Thoracic aorta (tissue), 2 donors: ENCODE measurements around the gene STK25. TPM values are rescaled to one million over a fixed set of nuclear protein-coding genes. Genes with fewer than 3 reads are reported as not detected.

Experiments used
- ATAC-seq: fragments of 150-250 bp; one replicate; pipeline ENCODE4 v1.8.0; 2017; ENCODE audit warnings: low read depth; ENCODE audit not compliant: insufficient number of reproducible peaks, low FRiP score
- DNase-seq: peaks from one replicate; pipeline ENCODE4 v3.0.0-alpha.2; 2020; ENCODE audit warnings: low spot score
- H3K27ac ChIP-seq, 2 donors: fragments of 200-600 bp; sonication (generic); 1 replicate in 1 of 2; 2 replicates in 1 of 2; pipeline ENCODE4 v1.5.1; 2016; ENCODE audit warnings: mild to moderate bottlenecking in 2 of 2, moderate library complexity in 2 of 2
- H3K27me3 ChIP-seq: fragments of 200-600 bp; sonication (generic); replicated peaks from 2 replicates; pipeline ENCODE4 v1.6.0; 2016; ENCODE audit warnings: mild to moderate bottlenecking; ENCODE audit not compliant: insufficient read depth
- H3K36me3 ChIP-seq: fragments of 200-600 bp; sonication (generic); one replicate; pipeline ENCODE4 v1.5.1; 2016
- H3K4me1 ChIP-seq, 2 donors: fragments of 200-600 bp; sonication (generic); 1 replicate in 1 of 2; 2 replicates in 1 of 2; pipeline versions ENCODE4 v1.5.1 to v1.6.0; 2016; ENCODE audit warnings: low read depth in 2 of 2, mild to moderate bottlenecking in 1 of 2; ENCODE audit not compliant: control insufficient read depth in 1 of 2
- H3K4me3 ChIP-seq: fragments of 200-600 bp; sonication (generic); 2 replicates; pipeline ENCODE4 v1.5.1; 2016; ENCODE audit warnings: mild to moderate bottlenecking
- H3K9me3 ChIP-seq: fragments of 200-600 bp; sonication (generic); 2 replicates; pipeline ENCODE4 v1.5.1; 2016
- total RNA-seq, 2 donors: library from RNA; depleted of rRNA; stranded (reverse); fragments of >200 nt; gene quantifications; one replicate each; pipeline versions ENCODE4 v1.1.0 to v1.2.3, GENCODE V29; 2016
- TF ChIP-seq, protein P1 (sequence below): fragments of 200-600 bp; sonication (generic); IDR thresholded peaks from one replicate; pipeline ENCODE4 v1.5.1; 2019; ENCODE audit warnings: antibody characterized with exemption

STK25 gene
- total RNA-seq, 2 donors from 2014 or later = 180 to 279 TPM

DNA sequence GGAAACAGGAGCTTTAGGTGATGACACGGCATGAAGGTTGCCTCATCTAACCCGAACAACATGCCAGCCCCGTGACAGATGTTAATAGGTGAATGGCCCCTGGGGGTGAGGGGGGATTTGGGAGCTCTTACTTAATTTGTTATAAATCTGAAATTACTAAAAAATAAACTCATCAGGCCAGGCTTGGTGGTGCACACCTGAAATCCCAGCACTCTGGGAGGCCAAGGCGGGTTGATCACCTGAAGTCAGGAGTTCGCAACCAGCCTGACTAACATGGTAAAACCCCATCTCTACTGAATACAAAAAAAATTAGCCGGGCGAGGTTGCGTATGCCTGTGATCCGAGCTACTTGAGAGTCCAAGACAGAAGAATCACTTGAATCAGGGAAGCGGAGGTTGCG is 6.1 kb downstream of the STK25 start:
- Histone ChIP-seq H3K4me3 (no peak overlapping the region), H3K36me3 (peaks cover 18% of the 10 kb centered on the region), H3K9me3 (no peaks in the 10 kb centered on the region), H3K27ac (no peak overlapping the region), H3K27me3 (no peaks in the 10 kb centered on the region), H3K4me1 (peaks cover 12 to 30% of the 10 kb centered on the region in 2 donors)
- DNase-seq (no peak), ATAC-seq (no peak)
- TF ChIP-seq, protein P1, sequence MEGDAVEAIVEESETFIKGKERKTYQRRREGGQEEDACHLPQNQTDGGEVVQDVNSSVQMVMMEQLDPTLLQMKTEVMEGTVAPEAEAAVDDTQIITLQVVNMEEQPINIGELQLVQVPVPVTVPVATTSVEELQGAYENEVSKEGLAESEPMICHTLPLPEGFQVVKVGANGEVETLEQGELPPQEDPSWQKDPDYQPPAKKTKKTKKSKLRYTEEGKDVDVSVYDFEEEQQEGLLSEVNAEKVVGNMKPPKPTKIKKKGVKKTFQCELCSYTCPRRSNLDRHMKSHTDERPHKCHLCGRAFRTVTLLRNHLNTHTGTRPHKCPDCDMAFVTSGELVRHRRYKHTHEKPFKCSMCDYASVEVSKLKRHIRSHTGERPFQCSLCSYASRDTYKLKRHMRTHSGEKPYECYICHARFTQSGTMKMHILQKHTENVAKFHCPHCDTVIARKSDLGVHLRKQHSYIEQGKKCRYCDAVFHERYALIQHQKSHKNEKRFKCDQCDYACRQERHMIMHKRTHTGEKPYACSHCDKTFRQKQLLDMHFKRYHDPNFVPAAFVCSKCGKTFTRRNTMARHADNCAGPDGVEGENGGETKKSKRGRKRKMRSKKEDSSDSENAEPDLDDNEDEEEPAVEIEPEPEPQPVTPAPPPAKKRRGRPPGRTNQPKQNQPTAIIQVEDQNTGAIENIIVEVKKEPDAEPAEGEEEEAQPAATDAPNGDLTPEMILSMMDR = no peak

DNA sequence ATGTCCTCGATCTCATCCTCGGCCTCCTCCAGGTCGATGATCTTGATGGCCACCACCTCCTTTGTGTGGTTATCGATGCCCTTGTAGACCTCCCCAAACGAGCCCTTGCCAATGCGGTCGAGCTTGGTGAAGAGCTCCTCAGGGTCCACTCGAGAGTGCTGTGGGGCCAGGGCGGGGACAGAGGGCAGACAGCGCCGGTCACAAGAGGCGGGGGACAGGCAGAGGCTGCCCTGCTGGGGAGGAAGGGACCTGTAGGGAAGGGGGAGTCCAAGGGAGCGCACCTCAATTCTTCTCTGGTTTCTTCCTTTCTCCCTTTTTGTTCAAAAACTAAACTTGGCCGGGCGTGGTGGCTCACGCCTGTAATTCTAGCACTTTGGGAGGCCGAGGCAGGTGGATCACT is 6.8 kb downstream of the STK25 start:
- H3K27me3 ChIP-seq = no peaks in the 10 kb centered on the region
- H3K36me3 ChIP-seq = peaks cover 24% of the 10 kb centered on the region
- DNase-seq = no peak

DNA sequence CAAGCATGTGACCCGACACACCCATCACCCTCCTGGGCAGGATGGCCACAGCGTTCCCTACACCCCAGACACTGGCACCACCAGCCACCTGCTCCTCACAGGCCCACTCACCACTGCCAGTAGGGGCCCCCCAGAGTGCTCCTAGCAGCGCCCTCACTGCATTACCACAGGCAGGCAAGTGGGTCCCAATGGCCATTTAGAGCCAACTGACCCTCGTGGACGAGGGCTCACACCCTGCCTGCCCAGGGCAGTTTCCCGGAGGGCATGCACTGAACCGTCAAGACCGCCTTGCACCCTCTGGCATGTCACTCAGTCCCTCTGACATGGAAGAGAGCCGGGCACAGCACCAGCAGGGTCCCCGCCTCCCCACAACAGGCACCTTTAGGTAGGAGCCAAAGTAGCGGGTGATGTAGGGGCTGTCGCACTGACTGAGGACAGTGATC is 7.3 kb downstream of the STK25 start:
- Histone ChIP-seq H3K9me3 (no peaks in the 10 kb centered on the region), H3K36me3 (peaks cover 28% of the 10 kb centered on the region), H3K27ac (no peak overlapping the region), H3K4me3 (no peak overlapping the region), H3K27me3 (no peaks in the 10 kb centered on the region), H3K4me1 (peaks cover 1 to 18% of the 10 kb centered on the region in 2 donors)
- TF ChIP-seq, protein P1 = no peak
- DNase-seq (no peak), ATAC-seq (no peak)

More for the DNA sequence above, 6.8 kb downstream of the STK25 start:
- Histone ChIP-seq H3K4me3 (no peak overlapping the region), H3K4me1 (peaks cover 6 to 23% of the 10 kb centered on the region in 2 donors), H3K9me3 (no peaks in the 10 kb centered on the region), H3K27ac (no peak overlapping the region)
- no peak for ATAC-seq
- TF ChIP-seq, protein P1 = no peak

DNA sequence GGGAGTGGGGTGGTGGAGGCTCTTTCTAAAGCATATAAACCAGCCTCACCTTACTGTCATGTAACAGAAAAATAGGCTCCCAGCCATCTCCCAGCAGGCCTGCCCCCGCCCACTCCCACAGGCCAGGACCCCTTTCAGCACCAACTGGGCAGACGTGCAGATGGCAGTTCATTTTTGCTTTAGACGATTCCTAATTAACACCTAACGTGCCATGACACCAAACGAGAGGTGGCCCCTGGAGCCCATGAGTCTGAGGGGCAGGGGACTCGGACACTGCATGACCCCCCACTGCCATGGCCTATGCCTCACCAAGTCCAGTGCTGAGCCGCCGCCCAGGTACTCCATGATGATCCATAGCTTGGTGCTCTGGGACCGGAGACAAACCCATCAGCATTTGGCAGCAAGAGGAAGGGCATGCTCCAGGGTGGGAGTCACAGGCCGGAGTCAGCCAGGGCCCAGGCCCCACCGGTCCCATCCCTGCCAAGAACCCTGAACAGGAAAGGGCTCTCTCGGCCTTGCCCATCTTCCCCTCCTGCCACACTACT is 7.9 kb downstream of the STK25 start:
- DNase-seq (no peak), ATAC-seq (no peak)
- no peak overlapping the region for H3K27ac ChIP-seq
- H3K9me3 ChIP-seq = no peaks in the 10 kb centered on the region
- no peak overlapping the region for H3K4me3 ChIP-seq
- TF ChIP-seq, protein P1 = no peak
- no peaks in the 10 kb centered on the region for H3K27me3 ChIP-seq
- peaks cover 0 to 12% of the 10 kb centered on the region in 2 donors for H3K4me1 ChIP-seq
- peaks cover 35% of the 10 kb centered on the region for H3K36me3 ChIP-seq

DNA sequence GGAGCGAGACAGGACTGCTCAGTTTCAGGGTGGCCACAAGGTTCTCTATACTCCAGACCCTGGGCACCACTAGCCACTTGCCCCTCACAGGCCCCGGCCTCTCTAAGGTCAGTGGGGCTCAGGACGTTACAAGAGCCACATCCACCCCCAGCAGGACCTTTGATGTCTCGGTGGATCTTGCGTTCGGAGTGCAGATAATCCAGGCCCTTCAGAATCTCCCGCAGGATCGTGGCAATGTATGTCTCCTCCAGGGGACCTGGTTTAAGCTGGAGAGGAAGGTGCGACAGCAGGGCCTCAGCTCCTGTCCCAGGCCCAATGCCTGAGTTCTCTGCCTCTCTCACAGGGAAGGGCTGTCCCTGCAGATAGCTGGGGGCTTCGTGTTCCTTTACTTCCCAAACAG is 8.4 kb downstream of the STK25 start:
- TF ChIP-seq, protein P1 = no peak
- ATAC-seq (no peak), DNase-seq (no peak)
- H3K27ac ChIP-seq = no peak overlapping the region
- no peak overlapping the region for H3K4me3 ChIP-seq
- H3K27me3 ChIP-seq = no peaks in the 10 kb centered on the region
- H3K4me1 ChIP-seq = peaks cover 0 to 7% of the 10 kb centered on the region in 2 donors
- H3K36me3 ChIP-seq = peaks cover 39% of the 10 kb centered on the region
- H3K9me3 ChIP-seq = no peaks in the 10 kb centered on the region
